ENCODE results near the gene TRIOBP.

DNA sequence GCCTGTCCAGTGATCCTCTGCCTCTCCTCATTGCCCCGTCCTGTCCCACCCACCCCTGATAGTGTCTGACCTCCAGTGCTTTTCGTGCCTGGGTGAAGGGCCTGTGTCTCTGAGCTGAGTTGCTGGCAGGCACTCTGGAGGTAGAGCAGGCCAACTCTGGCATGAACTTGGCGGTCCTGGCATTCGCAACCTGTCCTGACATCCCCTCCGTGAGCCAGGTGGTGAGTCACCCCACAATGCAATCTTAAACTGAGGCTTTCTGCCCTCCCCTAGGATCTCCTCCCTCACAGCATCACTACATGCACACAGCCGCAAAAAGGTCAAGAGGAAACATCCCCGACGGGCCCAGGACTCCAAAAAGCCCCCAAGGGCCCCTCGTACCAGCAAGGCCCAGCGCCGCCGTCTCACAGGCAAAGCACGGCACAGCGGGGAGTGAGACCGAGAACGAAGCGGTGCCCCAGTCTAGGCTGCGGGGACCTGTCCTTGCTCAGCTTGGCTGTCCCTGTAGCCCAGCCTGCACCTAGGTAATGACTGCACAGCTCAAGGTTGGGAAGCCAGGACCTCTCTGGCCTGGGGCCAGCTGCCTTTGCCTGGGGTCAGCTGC, 5.8 kb upstream of the TRIOBP start:
- no peak for TF ChIP-seq ELK4 (IDR thresholded peaks at IDR 0.05; ENCODE audit: borderline replicate concordance, low read depth, low read length)
- no peak for TF ChIP-seq CTCF (tag by site-specific recombination; IDR thresholded peaks at IDR 0.05)
- no peak for TF ChIP-seq ZNF433 (tag by site-specific recombination; IDR thresholded peaks at IDR 0.05; ENCODE audit: low read depth)
- TF ChIP-seq ZNF664 (tag by site-specific recombination; IDR thresholded peaks at IDR 0.05), result no peak
- TF ChIP-seq ZNF777 (tag by site-specific recombination; IDR thresholded peaks at IDR 0.05; ENCODE audit: borderline replicate concordance), result no peak
- TF ChIP-seq, protein P1, sequence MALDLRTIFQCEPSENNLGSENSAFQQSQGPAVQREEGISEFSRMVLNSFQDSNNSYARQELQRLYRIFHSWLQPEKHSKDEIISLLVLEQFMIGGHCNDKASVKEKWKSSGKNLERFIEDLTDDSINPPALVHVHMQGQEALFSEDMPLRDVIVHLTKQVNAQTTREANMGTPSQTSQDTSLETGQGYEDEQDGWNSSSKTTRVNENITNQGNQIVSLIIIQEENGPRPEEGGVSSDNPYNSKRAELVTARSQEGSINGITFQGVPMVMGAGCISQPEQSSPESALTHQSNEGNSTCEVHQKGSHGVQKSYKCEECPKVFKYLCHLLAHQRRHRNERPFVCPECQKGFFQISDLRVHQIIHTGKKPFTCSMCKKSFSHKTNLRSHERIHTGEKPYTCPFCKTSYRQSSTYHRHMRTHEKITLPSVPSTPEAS (tag by site-specific recombination; IDR thresholded peaks at IDR 0.05), result no peak
- no peak for TF ChIP-seq ZBTB20 (tag by site-specific recombination; IDR thresholded peaks at IDR 0.05)

Data from HEK293 (cell line).